Uterus (tissue), 4 donors: ENCODE data around the gene SPOCK1. TPM values are rescaled to one million over a fixed set of nuclear protein-coding genes. Genes with fewer than 3 reads are reported as not detected.

Experiments used
- DNase-seq, 2 donors: peaks; one replicate each; pipeline ENCODE4 v3.0.0-alpha.2; 2019 to 2020
- H3K27ac ChIP-seq, 2 donors: fragments of 200-600 bp; sonication (generic); 1 replicate in 1 of 2; 2 replicates in 1 of 2; pipeline ENCODE4 v1.5.1; 2016 to 2018
- H3K27me3 ChIP-seq, 2 donors: fragments of 200-600 bp; sonication (generic); one replicate each; pipeline ENCODE4 v1.5.1; 2018 to 2019; ENCODE audit warnings: control low read depth in 1 of 2
- H3K36me3 ChIP-seq, 2 donors: fragments of 200-600 bp; sonication (generic); one replicate each; pipeline ENCODE4 v1.5.1; 2019; ENCODE audit warnings: control low read depth in 1 of 2
- H3K4me1 ChIP-seq, 2 donors: fragments of 200-600 bp; sonication (generic); one replicate each; pipeline ENCODE4 v1.5.1; 2018 to 2019; ENCODE audit warnings: control low read depth in 1 of 2
- H3K4me3 ChIP-seq, 2 donors: fragments of 200-600 bp; sonication (generic); 1 replicate in 1 of 2; 2 replicates in 1 of 2; pipeline ENCODE4 v1.5.1; 2018 to 2019; ENCODE audit warnings: mild to moderate bottlenecking in 1 of 2
- H3K9me3 ChIP-seq, 2 donors: fragments of 200-600 bp; sonication (generic); one replicate each; pipeline ENCODE4 v1.5.1; 2019; ENCODE audit warnings: control low read depth in 1 of 2
- CTCF ChIP-seq, 4 experiments: fragments of 200-600 bp in 2 of 4; fragments of 450-650 bp in 2 of 4; sonication (generic) in 2 of 4; IDR thresholded peaks; one replicate each; pipeline ENCODE4 v1.5.1; 2016 to 2019; ENCODE audit warnings: antibody characterized with exemption in 4 of 4, mild to moderate bottlenecking in 2 of 4, moderate library complexity in 1 of 4
- POLR2A ChIP-seq, 2 donors: fragments of 450-650 bp; IDR thresholded peaks; one replicate each; pipeline ENCODE4 v1.6.1; 2016; ENCODE audit warnings: antibody characterized with exemption in 2 of 2, mild to moderate bottlenecking in 1 of 2, moderate library complexity in 1 of 2
- intact Hi-C: fragments of 100-400 bp; cut with DNase I; formaldehyde crosslinking; loops from one replicate; pipeline ENCODE4 v1.15.1; 2023; ENCODE audit warnings: low total_unique reads
- total RNA-seq, 4 donors: library from RNA; depleted of rRNA in 3 of 4; stranded (reverse); fragments of >200 nt in 3 of 4; gene quantifications; one replicate each; pipeline versions ENCODE4 v1.1.0 to v1.2.4, GENCODE V29; 2014 to 2023
- donor health status: DM: yes; HTN: yes; CAD: no.

The SPOCK1 gene
- total RNA-seq, 4 donors from 2014 or later = 31.8 to 131 (median 45.1) TPM

DNA sequence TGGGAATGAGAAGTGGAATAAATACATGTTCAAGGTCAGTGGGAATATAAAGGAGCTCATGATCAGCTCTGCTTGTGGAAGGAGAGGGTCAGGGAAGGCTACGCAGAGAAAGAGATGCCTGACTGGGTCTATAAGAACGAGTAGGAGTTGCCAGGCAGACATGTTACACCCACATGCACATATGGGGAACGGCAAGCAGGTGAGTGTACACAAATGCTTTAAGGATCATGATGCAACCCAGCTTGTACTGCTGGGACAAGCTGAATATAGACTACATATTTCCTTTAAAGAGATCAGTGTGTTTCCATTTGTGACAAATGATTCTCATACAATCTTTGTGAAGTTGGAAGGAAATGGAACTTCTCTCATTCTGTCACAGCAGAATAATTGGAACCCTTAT, 141.7 kb downstream of the SPOCK1 start:
- Histone ChIP-seq H3K27me3 (no peaks in the 10 kb centered on the region), H3K9me3 (no peaks in the 10 kb centered on the region), H3K36me3 (no peaks in the 10 kb centered on the region), H3K27ac (no peak overlapping the region), H3K4me3 (no peak overlapping the region), H3K4me1 (no peaks in the 10 kb centered on the region)
- TF ChIP-seq CTCF (IDR thresholded peaks at IDR 0.05) (no peak), POLR2A (IDR thresholded peaks at IDR 0.05) (no peak)
- no peak for DNase-seq
- intact Hi-C loops = no loop called here

GRCh38 chr5:137356127-137356526, 143.0 kb downstream of the SPOCK1 start:
- H3K36me3 ChIP-seq = no peaks in the 10 kb centered on the region
- H3K27me3 ChIP-seq = no peaks in the 10 kb centered on the region
- TF ChIP-seq CTCF (IDR thresholded peaks at IDR 0.05) = no peak
- no peak for TF ChIP-seq POLR2A (IDR thresholded peaks at IDR 0.05)
- H3K4me1 ChIP-seq = no peaks in the 10 kb centered on the region
- H3K9me3 ChIP-seq = no peaks in the 10 kb centered on the region
- no peak for DNase-seq
- intact Hi-C loops = no loop called here
- no peak overlapping the region for H3K27ac ChIP-seq
- H3K4me3 ChIP-seq = no peak overlapping the region

DNA sequence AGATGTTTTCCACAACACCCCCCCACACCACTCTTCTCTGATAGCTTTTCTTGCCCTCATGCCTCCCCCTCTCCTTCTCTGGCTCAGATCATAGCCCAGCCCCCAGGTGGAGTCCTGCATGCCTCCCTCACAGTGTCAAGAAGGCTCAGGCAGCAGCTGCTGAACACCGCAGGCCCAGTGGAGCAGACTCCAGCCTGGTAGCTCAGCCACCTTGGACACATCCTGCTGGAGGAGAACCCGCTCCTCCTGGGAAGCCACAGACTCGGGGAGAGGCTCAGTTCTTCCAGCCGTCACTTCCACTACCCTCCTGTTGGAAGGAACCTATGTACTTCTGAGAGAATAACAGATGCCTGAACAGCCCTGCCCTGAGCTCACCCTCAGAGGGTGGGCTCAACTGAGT, 143.4 kb downstream of the SPOCK1 start:
- Histone ChIP-seq H3K27ac (no peak overlapping the region), H3K36me3 (no peaks in the 10 kb centered on the region), H3K4me1 (no peaks in the 10 kb centered on the region), H3K27me3 (no peaks in the 10 kb centered on the region), H3K9me3 (no peaks in the 10 kb centered on the region), H3K4me3 (no peak overlapping the region)
- TF ChIP-seq POLR2A (IDR thresholded peaks at IDR 0.05) = no peak
- no peak for TF ChIP-seq CTCF (IDR thresholded peaks at IDR 0.05)
- intact Hi-C loops = no loop called here
- DNase-seq = no peak

DNA sequence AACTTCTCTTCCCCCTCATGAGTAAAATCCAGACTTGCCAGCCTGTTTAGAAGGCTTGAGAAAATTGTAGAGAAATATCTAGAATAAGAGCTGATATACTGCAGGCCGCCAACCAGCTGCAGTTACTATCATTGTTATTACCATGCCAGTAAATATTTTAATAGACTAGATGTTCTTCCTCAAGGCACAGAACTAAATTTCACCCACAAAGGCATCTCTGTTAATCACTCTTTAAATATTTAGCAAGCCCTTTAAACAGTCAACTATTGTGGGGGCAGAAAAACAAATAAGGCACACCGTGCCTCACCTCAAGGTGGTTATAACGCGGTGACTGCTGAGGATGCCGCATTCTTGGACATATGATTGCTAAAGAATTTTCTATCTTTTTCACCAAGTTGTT, 147.0 kb downstream of the SPOCK1 start:
- no peak for DNase-seq
- H3K9me3 ChIP-seq = no peaks in the 10 kb centered on the region
- no peaks in the 10 kb centered on the region for H3K36me3 ChIP-seq
- intact Hi-C loops = no loop called here
- H3K4me3 ChIP-seq = no peak overlapping the region
- no peak overlapping the region for H3K27ac ChIP-seq
- TF ChIP-seq POLR2A (IDR thresholded peaks at IDR 0.05) = no peak
- TF ChIP-seq CTCF (IDR thresholded peaks at IDR 0.05) = no peak
- no peaks in the 10 kb centered on the region for H3K4me1 ChIP-seq
- H3K27me3 ChIP-seq = no peaks in the 10 kb centered on the region

- Histone ChIP-seq H3K4me1 (no peaks in the 10 kb centered on the region), H3K9me3 (no peaks in the 10 kb centered on the region), H3K27me3 (no peaks in the 10 kb centered on the region), H3K36me3 (no peaks in the 10 kb centered on the region), H3K27ac (no peak overlapping the region), H3K4me3 (no peak overlapping the region)
- no peak for DNase-seq
- TF ChIP-seq POLR2A (IDR thresholded peaks at IDR 0.05) (no peak), CTCF (IDR thresholded peaks at IDR 0.05) (no peak)
- intact Hi-C loops = no loop called here
Measured at GRCh38 chr5:137350791-137351190, 148.3 kb downstream of the SPOCK1 start.
